Fibroblast of lung (primary cell): ENCODE data around the gene CMSS1. TPM values are rescaled to one million over a fixed set of nuclear protein-coding genes. Genes with fewer than 3 reads are reported as not detected.

Experiments
- DNase-seq, 2 donors: peaks; one replicate each; pipeline versions ENCODE4 v3.0.0 to v3.0.0-alpha.2; 2010; ENCODE audit warnings: low read depth in 2 of 2
- H2AFZ ChIP-seq: 2 replicates; pipeline ENCODE4 v1.5.1; 2012; ENCODE audit warnings: low read length, control low read depth, inconsistent platforms
- H3K27ac ChIP-seq: 2 replicates; pipeline ENCODE4 v1.5.1; 2011; ENCODE audit warnings: low read length, control low read depth; ENCODE audit not compliant: insufficient read depth
- H3K27me3 ChIP-seq: 2 replicates; pipeline ENCODE4 v1.5.1; 2011; ENCODE audit warnings: mild to moderate bottlenecking, low read length; ENCODE audit not compliant: control insufficient read depth, insufficient read depth
- H3K36me3 ChIP-seq: 2 replicates; pipeline ENCODE4 v1.5.1; 2011; ENCODE audit warnings: low read length; ENCODE audit not compliant: control insufficient read depth, insufficient read depth
- H3K4me1 ChIP-seq: 2 replicates; pipeline ENCODE4 v1.5.1; 2011; ENCODE audit warnings: low read length; ENCODE audit not compliant: control insufficient read depth, insufficient read depth; ENCODE audit errors: extremely low read depth
- H3K4me2 ChIP-seq: 2 replicates; pipeline ENCODE4 v1.5.1; 2011; ENCODE audit warnings: low read length, control low read depth; ENCODE audit not compliant: insufficient read depth; ENCODE audit errors: extremely low read depth
- H3K4me3 ChIP-seq, 4 experiments: fragments of 200-600 bp in 1 of 4; sonication (generic) in 1 of 4; replicated peaks in 1 of 4; 2 replicates each; pipeline ENCODE4 v1.5.1; 2011 to 2016; ENCODE audit warnings: low read length in 4 of 4, low read depth in 3 of 4, mild to moderate bottlenecking in 3 of 4, control low read depth in 2 of 4, inconsistent platforms in 1 of 4, mixed read lengths in 1 of 4; ENCODE audit not compliant: insufficient read depth in 1 of 4; ENCODE audit errors: control extremely low read depth in 1 of 4
- H3K79me2 ChIP-seq: 2 replicates; pipeline ENCODE4 v1.5.1; 2012; ENCODE audit warnings: mild to moderate bottlenecking, low read length, inconsistent platforms; ENCODE audit not compliant: control insufficient read depth, insufficient read depth
- H3K9ac ChIP-seq: 2 replicates; pipeline ENCODE4 v1.5.1; 2011; ENCODE audit warnings: mild to moderate bottlenecking, low read length, control low read depth; ENCODE audit not compliant: insufficient read depth
- H3K9me3 ChIP-seq: 2 replicates; pipeline ENCODE4 v1.5.1; 2012; ENCODE audit warnings: low read depth, low read length; ENCODE audit not compliant: control insufficient read depth, insufficient read depth
- H4K20me1 ChIP-seq: 2 replicates; pipeline ENCODE4 v1.5.1; 2011; ENCODE audit warnings: low read length; ENCODE audit not compliant: control insufficient read depth, insufficient read depth; ENCODE audit errors: extremely low read depth
- EZH2 ChIP-seq: IDR thresholded peaks from 2 replicates; pipeline ENCODE4 v1.5.1; 2012; ENCODE audit warnings: low read length, control low read depth, mild to moderate bottlenecking; ENCODE audit errors: missing control alignments
- polyA plus RNA-seq, 2 donors: library from polyadenylated mRNA; depleted of rRNA in 1 of 2; stranded (reverse) in 1 of 2; unstranded in 1 of 2; fragments of >200 nt; gene quantifications; 2 replicates each; pipeline ENCODE4 v1.2.1, GENCODE V29; 2011 to 2012; ENCODE audit warnings: missing spikeins in 1 of 2
- total RNA-seq: library from RNA; depleted of rRNA; stranded (reverse); fragments of >200 nt; gene quantifications from 2 replicates; pipeline ENCODE4 v1.2.1, GENCODE V29; 2014
- TF ChIP-seq, protein P1 (sequence below), 2 donors: IDR thresholded peaks in 1 of 2; conservative IDR thresholded peaks in 1 of 2; 1 replicate in 1 of 2; 2 replicates in 1 of 2; pipeline ENCODE4 v1.5.1; 2011 to 2012; ENCODE audit warnings: low read length in 2 of 2, control low read depth in 1 of 2, inconsistent platforms in 1 of 2, low read depth in 1 of 2, mild to moderate bottlenecking in 1 of 2

Gene CMSS1
- total and polyA plus RNA-seq, 2 donors (not counting 1 experiment from before 2014, with no cell fraction given), result 6.9 to 13.2 TPM

DNA sequence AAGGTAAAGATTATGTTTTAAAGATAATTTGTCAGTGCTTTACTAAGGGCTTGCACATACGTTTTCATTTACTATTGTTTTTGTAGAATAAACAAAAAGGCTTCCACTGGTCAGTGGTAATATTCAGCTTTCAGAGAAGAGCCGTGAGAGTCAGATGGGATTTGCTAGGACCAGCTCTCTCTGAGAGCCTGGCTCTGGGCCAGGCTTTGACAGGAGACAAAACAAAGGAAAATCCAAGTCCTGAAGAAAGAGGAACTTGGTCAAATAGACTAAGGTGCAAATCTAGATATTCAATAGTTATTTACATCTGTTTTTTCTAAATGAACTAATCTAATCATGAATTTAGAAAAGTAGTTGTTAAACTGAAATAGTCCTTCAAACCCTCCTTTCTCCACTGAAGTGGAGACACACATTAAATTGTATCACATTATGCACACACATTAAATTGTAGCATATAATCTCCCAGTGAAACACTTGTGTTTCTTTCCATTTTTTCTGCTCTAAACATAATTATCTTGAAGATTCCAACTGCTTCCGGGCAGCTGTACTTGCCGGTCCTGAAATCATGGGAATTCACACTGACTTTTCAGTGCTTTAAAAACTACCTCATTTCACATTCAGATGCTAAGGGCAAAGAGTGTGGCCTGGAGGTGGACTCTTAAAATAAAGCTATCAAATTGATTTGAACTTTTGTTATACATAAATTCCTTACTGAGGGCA, 351.7 kb downstream of the CMSS1 start:
- Histone ChIP-seq H3K27me3 (no peaks in the 10 kb centered on the region), H3K4me1 (no peaks in the 10 kb centered on the region), H3K27ac (no peak overlapping the region), H3K4me3 (no peak overlapping the region), H3K36me3 (no peaks in the 10 kb centered on the region), H3K79me2 (no peaks in the 10 kb centered on the region), H3K9me3 (no peaks in the 10 kb centered on the region), H2AFZ (no peak overlapping the region), H4K20me1 (no peaks in the 10 kb centered on the region), H3K4me2 (no peak overlapping the region), H3K9ac (no peak overlapping the region)
- DNase-seq, result no peak
- TF ChIP-seq EZH2, result no peak
- TF ChIP-seq, protein P1, sequence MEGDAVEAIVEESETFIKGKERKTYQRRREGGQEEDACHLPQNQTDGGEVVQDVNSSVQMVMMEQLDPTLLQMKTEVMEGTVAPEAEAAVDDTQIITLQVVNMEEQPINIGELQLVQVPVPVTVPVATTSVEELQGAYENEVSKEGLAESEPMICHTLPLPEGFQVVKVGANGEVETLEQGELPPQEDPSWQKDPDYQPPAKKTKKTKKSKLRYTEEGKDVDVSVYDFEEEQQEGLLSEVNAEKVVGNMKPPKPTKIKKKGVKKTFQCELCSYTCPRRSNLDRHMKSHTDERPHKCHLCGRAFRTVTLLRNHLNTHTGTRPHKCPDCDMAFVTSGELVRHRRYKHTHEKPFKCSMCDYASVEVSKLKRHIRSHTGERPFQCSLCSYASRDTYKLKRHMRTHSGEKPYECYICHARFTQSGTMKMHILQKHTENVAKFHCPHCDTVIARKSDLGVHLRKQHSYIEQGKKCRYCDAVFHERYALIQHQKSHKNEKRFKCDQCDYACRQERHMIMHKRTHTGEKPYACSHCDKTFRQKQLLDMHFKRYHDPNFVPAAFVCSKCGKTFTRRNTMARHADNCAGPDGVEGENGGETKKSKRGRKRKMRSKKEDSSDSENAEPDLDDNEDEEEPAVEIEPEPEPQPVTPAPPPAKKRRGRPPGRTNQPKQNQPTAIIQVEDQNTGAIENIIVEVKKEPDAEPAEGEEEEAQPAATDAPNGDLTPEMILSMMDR (conservative IDR thresholded peaks at IDR 0.05 in 1 of 2, IDR thresholded peaks at IDR 0.05 in 1 of 2; ENCODE audit: low read depth in 1 of 2, low read length in 2 of 2), result no peak

DNA sequence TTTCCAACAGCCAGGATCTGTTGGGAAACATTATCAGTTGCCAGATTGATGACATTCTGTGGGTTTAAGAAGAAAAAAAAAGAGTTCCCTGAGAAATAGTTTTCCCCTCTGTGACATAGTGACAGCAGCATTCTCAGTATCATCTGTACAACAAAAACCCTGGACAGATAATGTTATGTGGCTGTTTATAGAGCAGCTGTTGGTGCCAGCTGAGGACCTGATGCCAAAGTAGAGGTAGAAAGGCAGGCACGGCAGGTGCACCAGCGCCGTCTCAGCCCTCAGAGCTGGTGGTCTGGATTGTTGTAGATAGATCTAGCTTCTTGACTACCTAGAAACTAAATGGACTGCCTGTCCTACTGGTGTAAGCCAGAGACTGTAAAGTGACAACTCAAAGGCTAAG, 352.8 kb downstream of the CMSS1 start:
- H3K27ac ChIP-seq, result no peak overlapping the region
- H4K20me1 ChIP-seq, result no peaks in the 10 kb centered on the region
- H3K27me3 ChIP-seq, result no peaks in the 10 kb centered on the region
- H3K4me1 ChIP-seq, result no peaks in the 10 kb centered on the region
- no peak overlapping the region for H2AFZ ChIP-seq
- TF ChIP-seq, protein P1 (conservative IDR thresholded peaks at IDR 0.05 in 1 of 2, IDR thresholded peaks at IDR 0.05 in 1 of 2; ENCODE audit: low read depth in 1 of 2, low read length in 2 of 2), result no peak
- no peak for TF ChIP-seq EZH2
- no peaks in the 10 kb centered on the region for H3K9me3 ChIP-seq
- no peak overlapping the region for H3K9ac ChIP-seq
- no peaks in the 10 kb centered on the region for H3K79me2 ChIP-seq
- DNase-seq, result no peak
- H3K4me3 ChIP-seq, result no peak overlapping the region
- no peaks in the 10 kb centered on the region for H3K36me3 ChIP-seq
- H3K4me2 ChIP-seq, result no peak overlapping the region

DNA sequence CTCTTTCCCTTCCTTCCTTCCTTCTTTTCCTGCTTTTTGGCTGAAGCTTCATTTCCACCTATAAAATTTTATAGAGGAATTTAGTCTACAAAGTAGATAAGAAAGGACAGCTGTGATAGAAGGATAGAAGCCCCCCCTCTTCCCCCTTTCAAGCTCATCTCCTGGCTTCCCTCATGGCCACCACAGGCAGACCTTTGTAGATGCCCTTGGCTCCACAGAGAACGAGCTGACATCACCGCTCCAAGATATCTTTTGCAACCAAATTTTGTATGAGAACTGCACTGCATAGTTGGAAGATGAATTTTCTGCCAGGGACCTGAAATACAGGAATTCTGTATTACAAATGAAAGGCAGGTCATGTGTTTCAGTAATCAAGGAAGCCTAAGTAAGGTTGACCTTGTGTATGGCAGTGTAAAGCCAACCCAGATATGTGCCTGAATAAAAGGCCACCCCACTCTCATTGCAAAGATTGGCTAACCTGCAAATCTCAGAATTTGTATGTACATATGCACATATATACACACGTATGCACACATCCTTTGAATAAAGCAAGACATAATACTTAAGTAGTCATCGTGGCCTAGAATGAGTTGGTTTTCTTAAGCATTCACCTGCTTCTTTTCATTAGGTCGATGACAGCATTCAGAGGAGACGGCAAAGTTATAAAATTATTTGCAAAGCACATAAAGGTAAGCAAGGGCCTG, 353.7 kb downstream of the CMSS1 start:
- H3K4me1 ChIP-seq, result no peaks in the 10 kb centered on the region
- no peak overlapping the region for H3K9ac ChIP-seq
- H3K9me3 ChIP-seq, result no peaks in the 10 kb centered on the region
- H3K27ac ChIP-seq, result no peak overlapping the region
- H2AFZ ChIP-seq, result no peak overlapping the region
- no peaks in the 10 kb centered on the region for H3K79me2 ChIP-seq
- no peaks in the 10 kb centered on the region for H3K36me3 ChIP-seq
- H3K27me3 ChIP-seq, result no peaks in the 10 kb centered on the region
- TF ChIP-seq EZH2, result no peak
- TF ChIP-seq, protein P1 (conservative IDR thresholded peaks at IDR 0.05 in 1 of 2, IDR thresholded peaks at IDR 0.05 in 1 of 2; ENCODE audit: low read depth in 1 of 2, low read length in 2 of 2), result no peak
- no peak for DNase-seq
- no peak overlapping the region for H3K4me2 ChIP-seq
- H3K4me3 ChIP-seq, result no peak overlapping the region
- no peaks in the 10 kb centered on the region for H4K20me1 ChIP-seq
